ENCODE results near the gene NR1H3. TPM values are rescaled to one million over a fixed set of nuclear protein-coding genes. Genes with fewer than 3 reads are reported as not detected.

NR1H3 gene
- 8.4 to 13.2 TPM (median 9.6 TPM) in 5 replicates for total RNA-seq (2022; extraction: Qiagen RNA extraction)

DNA sequence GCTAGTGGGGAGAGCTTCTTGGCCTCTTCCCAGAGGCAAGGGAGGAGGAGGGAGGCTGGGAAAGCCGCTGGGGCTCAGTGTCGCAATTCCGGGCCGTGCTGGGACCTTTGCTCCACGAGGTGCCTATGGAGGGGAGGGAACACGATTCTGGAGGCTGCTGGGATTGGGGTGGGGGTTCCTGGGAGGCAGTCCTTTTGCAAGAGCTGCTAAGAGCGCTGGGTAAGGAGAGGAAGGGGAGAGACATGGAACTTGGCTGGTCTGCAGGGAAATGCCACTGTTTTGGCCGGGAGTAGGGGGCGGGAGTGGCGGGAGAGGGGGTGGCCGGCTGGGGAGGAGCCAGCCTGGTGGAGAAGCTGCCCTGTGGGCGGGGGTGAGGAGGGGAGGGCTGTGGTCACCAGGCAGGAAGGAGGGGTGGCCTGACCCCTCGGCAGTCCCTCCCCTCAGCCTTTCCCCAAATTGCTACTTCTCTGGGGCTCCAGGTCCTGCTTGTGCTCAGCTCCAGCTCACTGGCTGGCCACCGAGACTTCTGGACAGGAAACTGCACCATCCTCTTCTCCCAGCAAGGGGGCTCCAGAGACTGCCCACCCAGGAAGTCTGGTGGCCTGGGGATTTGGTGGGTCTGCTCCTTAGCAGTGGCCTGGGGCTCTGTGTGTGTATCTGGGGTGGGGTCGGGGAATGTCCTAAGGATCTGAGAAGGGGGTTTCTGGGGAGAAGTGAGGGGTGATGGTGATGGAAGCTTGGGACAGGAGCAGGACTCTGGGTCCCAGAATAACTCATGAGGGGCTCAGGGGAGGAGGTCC is at the start of gene NR1H3:
NR1H3 (plus strand) TSS at position 480 of the 800 bp plus-strand sequence. CDS start 1,221 bp downstream, outside the sequence.

DNA sequence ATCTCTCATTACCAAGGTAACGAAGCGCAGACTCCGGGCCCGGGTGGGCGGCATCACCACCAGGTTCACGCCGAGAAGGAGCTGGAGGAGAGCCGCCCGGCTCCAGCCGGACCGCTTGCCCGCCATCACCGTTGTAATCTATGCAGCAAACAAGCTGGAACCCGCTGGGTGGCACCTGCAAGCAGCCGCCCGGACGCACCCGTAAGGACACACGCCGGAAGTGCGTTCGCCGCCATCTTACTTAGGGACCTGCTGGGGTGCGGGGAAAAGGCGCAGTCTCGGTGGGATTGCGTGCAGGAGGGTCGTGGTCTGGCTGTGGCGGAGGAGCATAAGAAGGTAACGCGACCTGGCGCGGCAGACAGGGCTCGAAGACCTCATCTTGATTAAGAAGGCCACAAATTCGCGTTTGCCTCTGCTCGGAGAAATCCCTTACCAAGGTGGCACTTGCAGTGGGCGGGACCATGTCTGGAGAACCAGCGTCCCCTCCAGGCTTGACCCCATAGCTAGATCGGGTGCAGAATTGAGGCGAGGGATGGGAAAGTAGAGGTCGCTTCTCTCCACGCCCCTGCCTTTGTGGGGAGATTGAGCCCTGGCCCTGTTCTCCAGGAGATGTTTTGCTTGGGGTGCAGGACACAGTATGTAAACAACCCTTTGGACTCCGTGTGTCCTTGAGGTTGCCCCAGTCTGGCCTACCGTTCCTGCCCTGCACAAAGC is 9.0 kb upstream of the NR1H3 start, which contains the start of gene ACP2:
ACP2 (minus strand) TSS at position 151 of the 714 bp plus-strand sequence; CDS start at position 126, 25 bp downstream.

DNA sequence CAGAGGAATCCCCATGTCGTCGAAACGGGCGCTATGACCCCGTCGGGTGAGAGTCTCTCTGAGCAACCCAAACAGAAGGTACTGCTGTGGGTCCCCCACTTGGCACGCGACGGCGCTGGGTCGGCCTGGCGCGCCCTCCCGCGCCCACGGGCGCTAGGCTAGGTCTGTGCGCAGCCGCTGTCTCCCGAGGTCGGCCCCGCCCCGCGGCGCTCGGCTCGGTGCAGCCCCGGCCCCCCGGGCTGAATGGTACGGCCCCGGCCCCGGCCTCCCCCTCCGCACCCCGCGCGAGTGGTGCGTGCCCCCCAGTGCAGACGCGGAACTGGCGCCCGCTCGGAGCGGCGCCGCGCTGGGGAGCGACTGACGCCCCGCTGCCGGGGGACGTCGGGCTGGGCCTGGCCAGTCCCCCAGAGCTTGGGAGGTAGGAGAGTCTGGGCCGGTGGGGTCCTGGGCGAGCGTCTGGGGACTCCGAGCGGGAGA is 12.1 kb downstream of the NR1H3 start, which contains the start of gene MADD:
MADD (plus strand) TSS at position 305 of the 477 bp plus-strand sequence.

Other genes starting within 250 kb of the NR1H3 start
- 26.9 to 39.5 TPM (median 28.3 TPM) in 5 replicates for gene ARFGAP2, start 81.1 kb upstream of the NR1H3 start, total RNA-seq (2022; extraction: Qiagen RNA extraction)
- gene PACSIN3, start 71.6 kb upstream of the NR1H3 start, total RNA-seq (2022; extraction: Qiagen RNA extraction) = 23.1 to 28.2 TPM (median 26.6 TPM) in 5 replicates
- 74.3 to 85.9 TPM (median 78.0 TPM) in 5 replicates for gene DDB2, start 43.0 kb upstream of the NR1H3 start, total RNA-seq (2022; extraction: Qiagen RNA extraction)
- 20.4 to 30.1 TPM (median 22.1 TPM) in 5 replicates for gene ACP2, start 9.2 kb upstream of the NR1H3 start, total RNA-seq (2022; extraction: Qiagen RNA extraction)
- 18.5 to 20.9 TPM (median 20.4 TPM) in 5 replicates for gene MADD, start 12.1 kb downstream of the NR1H3 start, total RNA-seq (2022; extraction: Qiagen RNA extraction)
- gene MYBPC3, start 94.7 kb downstream of the NR1H3 start, total RNA-seq (2022; extraction: Qiagen RNA extraction) = 0.05 to 0.10 TPM (median 0.07 TPM) in 5 replicates
- gene SPI1, start 120.6 kb downstream of the NR1H3 start, total RNA-seq (2022; extraction: Qiagen RNA extraction) = 0.10 TPM in 1 of 5 replicates, not detected in the others
- gene SLC39A13, start 150.6 kb downstream of the NR1H3 start, total RNA-seq (2022; extraction: Qiagen RNA extraction) = 49.1 to 60.5 TPM (median 54.0 TPM) in 5 replicates
- 184 to 254 TPM (median 192 TPM) in 5 replicates for gene PSMC3, start 168.4 kb downstream of the NR1H3 start, total RNA-seq (2022; extraction: Qiagen RNA extraction)
- 0.03 to 0.33 TPM (median 0.12 TPM) in 5 replicates for gene RAPSN, start 191.1 kb downstream of the NR1H3 start, total RNA-seq (2022; extraction: Qiagen RNA extraction)